ENCODE data around the gene OCIAD1.

OCIAD1 gene

GRCh38 chr4:48851651-48852050, 20.8 kb downstream of the OCIAD1 start:
- TF ChIP-seq CTCF (IDR thresholded peaks at IDR 0.05): no peak
- no peak overlapping the region for H2AFZ ChIP-seq
- no peaks in the 10 kb centered on the region for H3K36me3 ChIP-seq (ENCODE audit: control insufficient read depth, insufficient read depth, low read length)
- H3K27ac ChIP-seq: no peak overlapping the region
- no peaks in the 10 kb centered on the region for H3K9me3 ChIP-seq (ENCODE audit: control insufficient read depth, low read length)
- no peak overlapping the region for H3K4me3 ChIP-seq (ENCODE audit: low read depth, low read length)
- no peaks in the 10 kb centered on the region for H3K4me1 ChIP-seq
- no peak overlapping the region for H3K9ac ChIP-seq
- H3K79me2 ChIP-seq: no peaks in the 10 kb centered on the region
- no peak overlapping the region for H3K4me2 ChIP-seq (ENCODE audit: low read length)
- no peaks in the 10 kb centered on the region for H3K27me3 ChIP-seq (ENCODE audit: control insufficient read depth, insufficient read depth, low read length)

- no peak overlapping the region for H3K27ac ChIP-seq
- no peak overlapping the region for H3K4me2 ChIP-seq (ENCODE audit: low read length)
- H3K9me3 ChIP-seq (ENCODE audit: control insufficient read depth, low read length): no peaks in the 10 kb centered on the region
- no peaks in the 10 kb centered on the region for H3K36me3 ChIP-seq (ENCODE audit: control insufficient read depth, insufficient read depth, low read length)
- TF ChIP-seq CTCF (IDR thresholded peaks at IDR 0.05): no peak
- H3K79me2 ChIP-seq: no peaks in the 10 kb centered on the region
- H3K9ac ChIP-seq: no peak overlapping the region
- H3K4me1 ChIP-seq: no peaks in the 10 kb centered on the region
- no peak overlapping the region for H3K4me3 ChIP-seq (ENCODE audit: low read depth, low read length)
- H3K27me3 ChIP-seq (ENCODE audit: control insufficient read depth, insufficient read depth, low read length): no peaks in the 10 kb centered on the region
- H2AFZ ChIP-seq: no peak overlapping the region
These were observed 22.9 kb downstream of the OCIAD1 start for GRCh38 chr4:48853604-48854394.

GRCh38 chr4:48854395-48854683, 23.5 kb downstream of the OCIAD1 start:
- Histone ChIP-seq H3K4me3 (ENCODE audit: low read depth, low read length) (no peak overlapping the region), H3K27ac (no peak overlapping the region), H3K27me3 (ENCODE audit: control insufficient read depth, insufficient read depth, low read length) (no peaks in the 10 kb centered on the region), H2AFZ (no peak overlapping the region), H3K9ac (no peak overlapping the region), H3K4me1 (no peaks in the 10 kb centered on the region), H3K36me3 (ENCODE audit: control insufficient read depth, insufficient read depth, low read length) (no peaks in the 10 kb centered on the region), H3K4me2 (ENCODE audit: low read length) (no peak overlapping the region), H3K9me3 (ENCODE audit: control insufficient read depth, low read length) (no peaks in the 10 kb centered on the region), H3K79me2 (no peaks in the 10 kb centered on the region)
- no peak for TF ChIP-seq CTCF (IDR thresholded peaks at IDR 0.05)

DNA sequence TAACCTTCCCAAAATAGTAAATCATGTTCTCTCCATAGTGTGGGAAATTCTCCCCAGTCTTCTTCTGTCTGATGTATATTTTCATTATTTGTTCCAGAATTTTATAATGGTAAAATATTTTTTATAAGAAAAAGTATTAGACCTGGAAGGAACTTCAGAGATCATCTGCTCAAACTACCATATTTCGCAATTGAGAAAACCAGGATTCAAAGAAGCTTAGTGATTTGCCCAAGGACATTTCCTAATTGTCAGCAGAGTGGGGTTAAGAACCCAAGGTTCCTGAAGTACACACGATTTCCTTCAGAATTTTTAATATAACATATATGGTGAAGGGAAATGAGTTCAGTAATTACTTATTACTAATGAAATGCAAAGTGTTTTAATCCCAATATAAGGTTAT, 24.1 kb downstream of the OCIAD1 start:
- H3K4me2 ChIP-seq (ENCODE audit: low read length): no peak overlapping the region
- no peaks in the 10 kb centered on the region for H3K9me3 ChIP-seq (ENCODE audit: control insufficient read depth, low read length)
- no peak overlapping the region for H3K27ac ChIP-seq
- TF ChIP-seq CTCF (IDR thresholded peaks at IDR 0.05): no peak
- H3K9ac ChIP-seq: no peak overlapping the region
- no peaks in the 10 kb centered on the region for H3K79me2 ChIP-seq
- H3K4me1 ChIP-seq: no peaks in the 10 kb centered on the region
- H3K4me3 ChIP-seq (ENCODE audit: low read depth, low read length): no peak overlapping the region
- no peaks in the 10 kb centered on the region for H3K27me3 ChIP-seq (ENCODE audit: control insufficient read depth, insufficient read depth, low read length)
- no peaks in the 10 kb centered on the region for H3K36me3 ChIP-seq (ENCODE audit: control insufficient read depth, insufficient read depth, low read length)
- H2AFZ ChIP-seq: no peak overlapping the region

- Histone ChIP-seq H3K9ac (no peak overlapping the region), H3K9me3 (ENCODE audit: control insufficient read depth, low read length) (no peaks in the 10 kb centered on the region), H3K79me2 (no peaks in the 10 kb centered on the region), H2AFZ (no peak overlapping the region), H3K27ac (no peak overlapping the region), H3K27me3 (ENCODE audit: control insufficient read depth, insufficient read depth, low read length) (no peaks in the 10 kb centered on the region), H3K4me1 (no peaks in the 10 kb centered on the region), H3K4me3 (ENCODE audit: low read depth, low read length) (no peak overlapping the region), H3K36me3 (ENCODE audit: control insufficient read depth, insufficient read depth, low read length) (no peaks in the 10 kb centered on the region), H3K4me2 (ENCODE audit: low read length) (no peak overlapping the region)
- TF ChIP-seq CTCF (IDR thresholded peaks at IDR 0.05): no peak
These were observed 27.2 kb downstream of the OCIAD1 start for GRCh38 chr4:48858130-48858529.

Measured in parathyroid adenoma (tissue), 2 donors.